Left forelimb (tissue), 1 donor: ENCODE measurements around the gene CHN1.

ENCODE experiments used
- DNase-seq: peaks from one replicate; pipeline ENCODE4 v3.0.0-alpha.2; 2018; ENCODE audit warnings: low spot score

Gene CHN1

GRCh38 chr2:174827371-174828369, 177.5 kb downstream of the CHN1 start:
- DNase-seq: no peak

- DNase-seq: no peak
Observed at GRCh38 chr2:174826051-174826450, 179.1 kb downstream of the CHN1 start.

GRCh38 chr2:174824068-174824467, 181.1 kb downstream of the CHN1 start:
- DNase-seq: no peak

GRCh38 chr2:174821628-174822027, 183.6 kb downstream of the CHN1 start:
- no peak for DNase-seq

- DNase-seq: no peak
Observed at GRCh38 chr2:174820361-174820760, 184.8 kb downstream of the CHN1 start.

- no peak for DNase-seq
Observed at GRCh38 chr2:174815526-174815925, 189.7 kb downstream of the CHN1 start.

GRCh38 chr2:174812037-174812436, 193.1 kb downstream of the CHN1 start:
- no peak for DNase-seq

GRCh38 chr2:174807931-174808330, 197.2 kb downstream of the CHN1 start:
- no peak for DNase-seq

- no peak for DNase-seq
Observed at GRCh38 chr2:174805803-174806202, 199.4 kb downstream of the CHN1 start.

- no peak for DNase-seq
Observed at GRCh38 chr2:174802459-174802858, 202.7 kb downstream of the CHN1 start.

- DNase-seq: no peak
Observed at GRCh38 chr2:174800436-174801205, 204.6 kb downstream of the CHN1 start.

GRCh38 chr2:174798801-174799200, 206.4 kb downstream of the CHN1 start:
- no peak for DNase-seq

- DNase-seq: no peak
Observed at GRCh38 chr2:174797781-174798276, 207.4 kb downstream of the CHN1 start.

- no peak for DNase-seq
Observed at GRCh38 chr2:174796319-174796771, 208.8 kb downstream of the CHN1 start.

GRCh38 chr2:174794851-174795374, 210.3 kb downstream of the CHN1 start:
- no peak for DNase-seq

GRCh38 chr2:174792309-174793025, 212.7 kb downstream of the CHN1 start:
- no peak for DNase-seq

- DNase-seq: no peak
Observed at GRCh38 chr2:174791746-174792280, 213.4 kb downstream of the CHN1 start.

- no peak for DNase-seq
Observed at GRCh38 chr2:174791020-174791419, 214.2 kb downstream of the CHN1 start.

- no peak for DNase-seq
Observed at GRCh38 chr2:174789001-174789400, 216.2 kb downstream of the CHN1 start.

- DNase-seq: no peak
Observed at GRCh38 chr2:174788291-174788929, 216.8 kb downstream of the CHN1 start.
